Activated naive CD4-positive, alpha-beta T cell treated with anti-CD3 and anti-CD28 coated beads, Interleukin-2, amount 50 U/mL, for 72 hours (primary cell): ENCODE measurements around the gene ZNF438. TPM values are rescaled to one million over a fixed set of nuclear protein-coding genes. Genes with fewer than 3 reads are reported as not detected.
A peak's percentile ranks its signal among the peaks of the same experiment; 100 is the strongest.

Experiments used
- ATAC-seq, 2 donors: fragments of 150-1000 bp; cut with Tn5 transposase; 2 replicates each; pipeline ENCODE4 v1.10.0; 2021; ENCODE audit warnings: mild to moderate bottlenecking in 2 of 2, moderate library complexity in 2 of 2
- DNase-seq, 2 donors: peaks; one replicate each; pipeline ENCODE4 v3.0.0; 2021 to 2022; ENCODE audit warnings: low spot score in 2 of 2
- H3K27ac Mint-ChIP-seq, 2 donors: one replicate each; pipeline ENCODE4 v1.8.0; 2022; ENCODE audit warnings: mild to moderate bottlenecking in 2 of 2, mixed read lengths in 2 of 2
- H3K36me3 Mint-ChIP-seq, 2 donors: one replicate each; pipeline ENCODE4 v1.8.0; 2022; ENCODE audit warnings: mixed read lengths in 2 of 2
- H3K9me3 Mint-ChIP-seq, 2 donors: one replicate each; pipeline ENCODE4 v1.8.0; 2022; ENCODE audit warnings: mixed read lengths in 2 of 2
- total RNA-seq, 2 donors: library from RNA; stranded (reverse); gene quantifications; one replicate each; pipeline ENCODE4 v1.2.3, GENCODE V29; 2022

ZNF438 gene
- total RNA-seq, 2 donors from 2014 or later = 3.7 to 4.2 TPM

DNA sequence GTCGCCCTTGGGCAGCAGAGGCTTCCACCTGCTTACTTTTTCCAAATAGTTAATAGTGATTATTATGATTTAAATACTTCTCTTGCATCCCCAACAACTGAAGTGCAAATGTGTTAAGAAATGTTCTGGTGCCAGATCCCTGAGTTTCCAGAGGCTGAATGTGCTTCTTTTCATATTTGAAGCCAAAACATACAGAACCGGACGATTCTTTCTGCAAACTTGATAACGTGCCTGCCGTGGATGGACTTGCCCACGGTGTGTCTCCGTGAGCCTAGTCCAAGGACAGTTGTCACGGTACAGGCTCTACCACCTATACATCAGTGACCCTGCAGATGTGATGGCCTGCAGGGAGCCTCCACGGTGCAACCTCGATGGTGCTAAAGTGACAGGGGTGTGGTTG is 203.5 kb downstream of the ZNF438 start:
- Mint-ChIP-seq H3K36me3 (no peaks in the 10 kb centered on the region), H3K27ac (no peak overlapping the region), H3K9me3 (peaks cover 5 to 6% of the 10 kb centered on the region in 2 donors)
- ATAC-seq (no peak), DNase-seq (no peak)

DNA sequence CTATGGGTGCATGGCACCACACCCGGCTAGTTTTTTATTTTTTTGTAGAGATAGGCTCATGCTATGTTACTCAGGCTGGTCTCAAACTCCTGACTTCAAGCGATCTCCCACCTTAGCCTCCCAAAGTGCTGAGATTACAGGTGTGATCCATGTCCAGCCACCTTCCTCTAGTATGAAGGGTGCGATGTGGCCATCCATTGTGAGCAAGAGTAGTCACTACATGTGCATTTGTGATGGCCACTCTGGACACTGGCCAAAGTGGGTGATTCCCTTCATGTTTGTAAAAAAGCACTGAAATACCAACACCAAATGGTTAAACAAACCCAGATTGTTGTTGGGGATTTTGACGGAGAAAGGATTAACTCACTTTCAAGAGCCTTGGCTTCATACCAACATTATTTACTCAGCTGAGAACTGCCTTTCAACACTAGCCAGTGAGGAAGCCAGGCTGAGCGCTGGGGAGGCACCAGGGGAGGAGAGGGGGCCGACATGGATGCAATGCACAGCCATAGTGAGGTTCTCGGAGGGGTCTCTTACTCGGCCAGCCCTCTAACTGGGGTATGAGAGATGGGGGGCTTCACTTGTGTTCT is 204.0 kb downstream of the ZNF438 start:
- peaks cover 5 to 6% of the 10 kb centered on the region in 2 donors for H3K9me3 Mint-ChIP-seq
- ATAC-seq = no peak

DNA sequence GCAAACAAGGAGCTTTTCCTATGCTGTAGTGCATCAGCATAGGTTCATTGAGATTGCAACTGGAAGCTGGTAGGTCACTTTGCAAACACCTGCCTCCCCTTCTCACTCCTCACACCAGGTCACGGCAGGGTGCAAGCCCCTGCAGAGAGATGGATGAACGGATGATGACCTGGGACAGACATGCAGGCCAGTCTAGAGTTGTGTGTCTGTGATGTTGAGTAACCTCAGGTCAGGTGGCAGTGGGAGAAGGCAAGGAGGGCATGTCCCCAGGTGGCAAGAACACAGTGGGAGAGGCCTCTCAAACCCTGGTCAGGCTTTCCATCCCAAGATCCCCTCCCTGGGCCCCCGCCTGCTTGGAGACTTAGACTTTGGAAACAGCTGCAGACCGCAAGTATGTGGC is 205.0 kb downstream of the ZNF438 start:
- ATAC-seq (no peak), DNase-seq (no peak)
- Mint-ChIP-seq H3K36me3 (no peaks in the 10 kb centered on the region), H3K9me3 (peaks cover 5 to 6% of the 10 kb centered on the region in 2 donors), H3K27ac (no peak overlapping the region)

More for the DNA sequence above, 204.0 kb downstream of the ZNF438 start:
- no peak for DNase-seq
- no peaks in the 10 kb centered on the region for H3K36me3 Mint-ChIP-seq
- no peak overlapping the region for H3K27ac Mint-ChIP-seq

DNA sequence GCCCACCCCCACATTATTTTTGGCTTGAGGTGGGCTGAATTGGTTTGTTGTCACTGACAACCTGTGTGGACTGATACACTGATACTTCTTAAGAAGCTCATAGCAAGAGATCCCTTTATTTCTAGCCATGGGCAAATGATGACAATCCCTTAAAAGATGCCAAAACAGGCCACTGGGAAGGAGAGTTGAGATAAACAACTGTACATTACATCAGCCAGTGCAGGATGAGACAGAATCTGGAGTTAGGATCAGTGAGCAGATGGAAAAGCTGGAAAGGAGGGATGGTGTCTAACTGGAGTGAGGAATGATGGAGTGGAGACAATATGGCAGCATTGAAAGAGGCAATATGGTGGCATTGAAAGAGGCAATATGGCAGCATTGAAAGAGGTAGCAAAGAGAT is 206.2 kb downstream of the ZNF438 start:
- DNase-seq (no peak), ATAC-seq (no peak)
- no peaks in the 10 kb centered on the region for H3K36me3 Mint-ChIP-seq
- no peak overlapping the region for H3K27ac Mint-ChIP-seq
- H3K9me3 Mint-ChIP-seq = peaks cover 5 to 6% of the 10 kb centered on the region in 2 donors

DNA sequence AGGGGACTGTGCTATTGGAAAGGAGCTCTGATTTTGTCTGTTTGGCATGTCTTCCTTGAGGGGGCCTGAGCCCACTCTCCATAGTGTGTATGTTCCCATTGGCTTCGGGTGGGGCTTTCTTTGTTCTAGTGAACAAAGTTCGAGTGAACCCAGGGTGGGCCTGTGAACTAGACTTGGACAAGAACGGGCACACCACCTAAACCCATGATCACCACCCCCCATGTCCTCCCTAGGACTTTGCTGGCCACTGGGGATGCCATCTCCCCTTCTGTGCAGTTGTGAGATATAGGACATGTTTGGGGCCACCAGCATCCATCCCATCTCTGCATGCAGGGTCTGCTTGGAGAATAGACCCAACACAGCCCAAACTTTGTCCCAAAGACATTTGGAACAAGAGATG is 206.6 kb downstream of the ZNF438 start:
- DNase-seq (no peak), ATAC-seq (no peak)
- Mint-ChIP-seq H3K9me3 (peaks cover 5 to 6% of the 10 kb centered on the region in 2 donors), H3K27ac (no peak overlapping the region), H3K36me3 (no peaks in the 10 kb centered on the region)

DNA sequence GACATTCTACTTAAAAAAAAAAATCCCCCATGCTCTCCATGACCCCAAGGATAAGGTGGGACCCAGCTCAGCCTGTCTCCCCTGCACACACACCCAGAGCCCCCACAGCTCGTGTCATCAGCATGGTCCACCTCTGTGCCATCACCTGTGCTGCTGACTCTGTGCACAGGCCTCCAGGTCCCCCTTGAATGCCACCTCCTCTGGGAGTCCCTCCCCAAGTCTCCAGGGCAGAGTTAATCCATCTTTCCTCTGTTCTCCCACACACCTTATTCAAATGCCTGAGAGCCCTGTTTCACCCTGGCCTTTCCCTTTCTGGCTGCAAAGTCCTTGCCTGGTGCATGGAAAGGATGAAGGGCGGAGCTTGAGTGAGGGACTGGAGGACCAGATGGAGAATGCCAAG is 208.0 kb downstream of the ZNF438 start:
- DNase-seq (no peak), ATAC-seq (no peak)
- no peaks in the 10 kb centered on the region for H3K36me3 Mint-ChIP-seq
- H3K27ac Mint-ChIP-seq = no peak overlapping the region
- H3K9me3 Mint-ChIP-seq = peaks cover 5 to 6% of the 10 kb centered on the region in 2 donors

DNA sequence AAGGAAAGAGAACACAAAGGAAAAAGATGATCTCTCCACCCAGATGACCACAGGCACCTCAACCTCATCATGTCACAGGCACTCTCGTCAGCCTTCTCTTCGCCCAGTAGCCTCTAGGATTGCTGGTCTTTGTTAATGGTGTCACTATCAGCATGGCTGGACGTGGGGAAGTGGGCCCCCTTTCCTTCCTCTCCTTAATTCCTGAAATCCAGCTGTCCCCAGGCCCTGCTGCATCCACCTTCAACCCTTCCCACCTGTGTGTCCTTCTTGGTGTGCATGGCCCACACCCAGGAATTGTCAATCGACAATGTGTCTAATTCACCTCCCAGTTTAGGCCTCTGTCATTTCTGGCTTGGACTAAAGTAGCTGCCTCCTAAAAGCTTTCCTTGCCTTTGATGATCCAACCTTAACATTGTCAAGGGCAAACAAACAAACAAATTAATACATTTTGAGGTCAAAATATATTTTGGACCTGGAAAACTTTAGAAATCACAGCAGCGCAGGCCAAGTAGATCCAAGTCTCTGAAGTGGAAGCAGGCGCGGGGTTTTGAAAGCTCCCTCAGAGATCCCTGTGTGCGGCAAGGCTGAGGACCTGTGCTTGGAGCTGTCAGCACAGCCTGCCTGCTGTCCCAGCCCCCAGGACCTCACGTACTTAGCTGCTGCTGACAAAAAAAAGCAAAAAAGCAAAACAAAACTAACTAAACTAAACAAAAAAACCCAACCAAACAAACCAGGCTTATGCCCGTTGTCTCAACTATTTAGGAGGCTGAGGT is 208.8 kb downstream of the ZNF438 start:
- Mint-ChIP-seq H3K27ac (no peak overlapping the region), H3K9me3 (peaks cover 5 to 6% of the 10 kb centered on the region in 2 donors), H3K36me3 (no peaks in the 10 kb centered on the region)
- ATAC-seq (no peak), DNase-seq (no peak)

DNA sequence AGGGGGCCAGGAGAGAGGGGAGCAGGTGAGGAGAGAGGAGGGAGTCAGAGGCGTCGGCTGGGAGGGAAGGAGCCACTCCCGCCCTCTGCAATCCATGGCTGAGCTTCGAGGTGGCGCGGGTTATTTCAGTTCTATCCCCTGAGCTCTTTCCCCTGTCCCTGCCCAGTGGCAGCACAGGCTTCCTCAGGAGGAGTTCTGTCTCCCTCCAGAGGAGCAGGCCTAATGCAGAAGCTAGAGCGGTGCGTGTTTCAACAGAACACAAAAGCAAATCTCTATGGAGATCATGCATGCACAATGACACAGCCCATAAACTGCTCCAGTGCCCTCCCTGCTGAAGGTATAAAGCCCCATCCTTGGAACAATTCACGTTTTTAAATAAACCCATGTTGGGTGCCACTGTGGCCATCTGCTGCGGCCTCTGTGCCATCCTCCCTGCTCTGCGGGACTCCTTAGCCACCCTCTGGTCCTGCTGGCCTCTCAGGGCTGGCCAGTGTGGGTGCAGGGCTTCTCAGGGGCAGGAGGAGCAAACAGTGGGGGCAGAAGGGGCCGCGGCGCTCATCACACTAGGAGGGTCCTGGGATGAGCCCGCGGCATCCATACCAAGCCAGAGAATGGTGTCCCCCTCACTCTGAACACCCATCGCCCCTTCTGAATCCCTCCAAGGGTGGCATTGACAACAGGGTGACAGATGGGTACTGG is 209.5 kb downstream of the ZNF438 start:
- ATAC-seq = no peak
- H3K36me3 Mint-ChIP-seq = no peaks in the 10 kb centered on the region

DNA sequence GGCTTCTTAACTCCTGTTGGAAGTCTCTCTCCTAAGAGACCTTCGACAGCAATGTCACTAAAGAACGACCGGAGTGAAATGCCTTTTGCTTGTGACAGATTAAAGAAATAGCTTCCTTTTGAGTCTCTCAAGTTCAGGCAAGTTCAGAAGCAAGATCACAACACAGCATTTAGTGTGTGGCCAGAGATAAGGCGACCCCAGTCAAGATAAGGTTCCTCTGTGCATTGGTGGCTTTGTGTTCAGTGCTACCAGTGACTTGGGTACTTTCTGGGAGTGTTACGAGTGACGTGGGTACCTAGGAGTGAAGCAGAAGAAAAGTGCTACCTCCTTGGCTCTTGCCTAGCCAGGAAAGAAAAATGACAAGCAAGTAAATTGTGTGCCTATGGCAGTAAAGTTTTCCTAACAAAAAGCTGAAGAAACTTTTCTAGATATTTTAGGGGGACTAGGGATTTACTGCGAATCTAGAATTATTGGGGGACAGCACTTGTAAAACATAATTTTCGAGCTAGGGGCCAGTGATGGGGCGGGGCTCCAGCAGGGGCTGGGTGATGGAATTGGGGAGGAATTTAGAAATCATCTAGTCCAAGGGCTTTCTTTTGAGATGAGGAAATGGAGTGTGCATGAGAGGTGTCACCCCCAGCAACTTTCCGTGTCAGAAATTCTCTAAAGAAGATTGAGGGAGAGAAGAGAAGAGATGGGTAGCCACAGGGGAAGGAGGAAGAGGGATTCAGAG is 210.2 kb downstream of the ZNF438 start:
- Mint-ChIP-seq H3K27ac (peak overlapping the region in 1 of 2 donors; percentile 25), H3K9me3 (peaks cover 5 to 6% of the 10 kb centered on the region in 2 donors)
- no peak for ATAC-seq

More for the DNA sequence above, 209.5 kb downstream of the ZNF438 start:
- Mint-ChIP-seq H3K27ac (peak overlapping the region in 1 of 2 donors; percentile 25), H3K9me3 (peaks cover 5 to 6% of the 10 kb centered on the region in 2 donors)
- no peak for DNase-seq

DNA sequence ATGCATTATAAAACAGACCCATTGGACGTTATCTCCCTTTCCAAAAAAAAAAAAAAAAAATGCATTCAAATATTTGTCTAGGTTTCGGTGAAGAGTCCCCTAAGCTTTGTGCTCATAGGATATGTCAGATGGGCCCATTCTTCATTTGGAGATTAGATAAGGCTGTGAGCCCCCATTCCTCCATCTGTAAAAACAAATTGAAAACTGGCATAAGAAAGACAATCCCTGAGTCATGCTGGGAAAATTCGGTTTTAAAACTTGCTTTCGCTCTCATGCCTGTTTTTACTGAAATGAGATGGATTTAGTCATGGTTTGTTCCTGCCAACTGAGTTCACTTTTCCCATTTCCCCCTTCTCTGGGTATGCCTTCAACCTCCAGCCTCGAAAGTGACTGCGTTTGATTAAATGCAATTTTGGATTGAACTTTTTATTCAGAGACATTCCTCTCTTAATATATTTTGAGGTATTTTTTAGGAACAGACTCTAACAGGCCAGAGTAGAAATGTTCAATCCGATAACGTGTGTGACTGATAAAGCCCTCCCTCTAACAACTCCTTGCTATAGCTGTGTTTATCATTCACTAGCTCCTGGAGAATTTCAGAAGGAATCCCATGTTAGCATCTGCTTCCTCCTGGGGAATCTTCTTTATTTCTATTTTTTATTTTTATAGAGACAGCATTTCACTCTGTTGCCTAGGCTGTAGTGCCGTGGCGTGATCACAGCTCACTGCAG is 211.2 kb downstream of the ZNF438 start:
- Mint-ChIP-seq H3K36me3 (no peaks in the 10 kb centered on the region), H3K9me3 (peaks cover 1 to 2% of the 10 kb centered on the region in 2 donors), H3K27ac (no peak overlapping the region)
- ATAC-seq (no peak), DNase-seq (no peak)

More for the DNA sequence above, 210.2 kb downstream of the ZNF438 start:
- H3K36me3 Mint-ChIP-seq = no peaks in the 10 kb centered on the region
- no peak for DNase-seq

DNA sequence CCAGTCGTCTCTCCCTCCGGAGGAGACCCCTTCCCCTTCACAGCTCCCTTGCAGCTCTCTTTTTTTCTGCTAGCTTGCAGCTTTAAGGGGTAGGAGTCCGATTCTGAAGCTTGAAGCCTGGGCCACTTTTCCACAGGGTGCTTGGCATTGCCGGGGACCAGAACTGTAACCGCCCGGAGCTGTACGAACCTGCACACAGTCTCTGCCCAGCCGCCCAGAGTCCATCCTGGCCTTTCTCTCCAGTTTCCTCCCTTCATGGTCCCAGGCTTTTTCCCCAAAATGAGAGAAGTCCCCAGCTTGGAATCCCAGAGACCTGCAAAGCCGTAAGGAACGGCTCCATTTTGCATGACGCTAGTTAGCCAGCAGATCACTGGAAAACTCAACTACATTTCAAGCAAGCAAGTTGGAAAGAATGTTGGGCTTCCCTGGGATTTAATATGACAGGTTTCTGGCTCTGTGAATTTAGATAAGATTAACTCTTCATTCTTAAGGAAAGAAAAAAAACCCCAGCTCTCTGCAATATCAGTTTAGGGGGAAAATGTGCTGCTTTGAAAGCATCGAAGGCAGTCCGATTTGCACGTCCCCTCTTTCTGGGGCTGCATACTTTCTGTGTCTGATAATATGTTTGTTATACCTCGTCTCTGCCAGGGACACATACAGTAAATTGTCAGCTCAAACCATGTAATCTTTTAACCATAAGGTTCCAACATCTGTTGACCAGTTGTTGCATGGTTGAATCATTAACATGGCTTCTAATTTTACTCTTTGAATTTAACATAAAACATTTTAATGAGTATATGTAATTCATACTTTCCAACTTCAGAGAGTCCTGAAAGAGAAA is 212.1 kb downstream of the ZNF438 start:
- no peaks in the 10 kb centered on the region for H3K36me3 Mint-ChIP-seq
- H3K27ac Mint-ChIP-seq = no peak overlapping the region
- DNase-seq (no peak), ATAC-seq (no peak)
- no peaks in the 10 kb centered on the region for H3K9me3 Mint-ChIP-seq

DNA sequence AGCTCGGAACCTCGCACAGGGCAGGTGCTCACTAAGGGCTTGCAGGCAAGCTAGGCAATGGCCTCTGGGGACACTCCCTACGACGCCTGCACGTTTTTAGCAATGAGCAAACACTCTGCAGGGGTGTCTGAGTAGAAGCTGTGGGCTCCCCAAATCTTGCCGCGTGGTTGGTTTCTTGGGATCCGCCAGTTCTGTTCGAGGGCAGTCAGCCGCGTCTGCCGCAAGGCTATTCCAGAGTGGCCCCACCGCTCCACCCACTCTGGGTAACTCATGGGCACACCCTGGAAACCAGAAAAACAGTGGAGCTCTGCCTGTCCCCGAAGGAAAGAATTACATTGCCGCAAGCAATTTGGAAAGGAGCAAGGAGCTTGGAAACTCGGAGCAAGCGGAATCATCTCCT is 212.8 kb downstream of the ZNF438 start:
- ATAC-seq = no peak
- Mint-ChIP-seq H3K9me3 (no peaks in the 10 kb centered on the region), H3K27ac (no peak overlapping the region), H3K36me3 (no peaks in the 10 kb centered on the region)
- DNase-seq = no peak

DNA sequence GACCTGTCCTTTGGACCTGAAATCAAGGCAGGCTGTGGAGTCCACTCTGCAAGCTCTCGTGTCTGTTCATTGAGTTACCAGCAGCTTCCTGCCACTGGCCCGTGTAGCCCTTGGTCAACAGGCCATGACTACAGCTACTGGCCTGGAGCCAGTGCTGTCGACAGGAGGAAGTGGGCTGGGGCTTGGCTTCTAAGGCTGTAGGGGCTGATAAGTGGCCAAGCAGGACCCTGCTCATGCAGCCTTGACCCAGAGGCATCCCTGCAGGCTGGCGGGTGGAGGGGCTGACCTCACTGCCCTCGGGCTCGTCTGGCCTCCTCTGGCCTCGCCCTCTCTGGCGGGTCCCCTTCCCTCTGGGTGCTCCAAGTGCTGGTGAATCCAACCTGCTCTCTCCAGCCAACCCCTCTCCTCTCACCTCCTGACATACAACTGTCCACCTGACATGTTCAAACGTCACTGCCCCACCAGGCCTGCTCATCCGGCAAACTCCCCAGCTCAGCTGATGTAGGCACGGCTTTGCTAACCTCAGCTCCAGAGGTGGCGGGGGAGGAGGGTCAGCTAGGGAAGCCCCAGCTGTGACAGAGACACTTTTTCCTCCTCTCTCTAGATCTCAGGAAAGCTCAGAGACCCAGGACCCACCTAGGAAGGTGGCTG is 213.5 kb downstream of the ZNF438 start:
- Mint-ChIP-seq H3K27ac (no peak overlapping the region), H3K9me3 (no peaks in the 10 kb centered on the region), H3K36me3 (no peaks in the 10 kb centered on the region)
- no peak for DNase-seq
- no peak for ATAC-seq

DNA sequence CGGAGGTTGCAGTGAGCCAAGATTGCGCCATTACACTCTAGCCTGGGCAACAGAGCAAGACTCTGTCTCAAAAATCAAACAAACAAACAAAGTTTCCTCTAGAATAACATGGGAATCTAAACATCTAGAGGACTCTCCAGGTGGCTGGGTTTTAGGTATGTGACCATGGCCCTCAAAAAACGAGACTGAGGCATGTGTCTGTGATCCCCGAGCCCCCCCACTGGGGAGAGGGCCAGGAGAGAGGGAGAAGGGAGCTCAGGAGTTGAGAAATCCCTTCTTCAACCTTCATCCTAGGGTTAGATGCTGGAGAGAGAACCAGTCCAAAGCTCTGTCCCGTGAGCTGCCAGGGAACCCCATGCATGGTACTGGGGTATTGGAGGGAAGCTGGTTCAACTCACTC is 214.1 kb downstream of the ZNF438 start:
- DNase-seq (no peak), ATAC-seq (no peak)
- Mint-ChIP-seq H3K36me3 (no peaks in the 10 kb centered on the region), H3K27ac (no peak overlapping the region), H3K9me3 (no peaks in the 10 kb centered on the region)

DNA sequence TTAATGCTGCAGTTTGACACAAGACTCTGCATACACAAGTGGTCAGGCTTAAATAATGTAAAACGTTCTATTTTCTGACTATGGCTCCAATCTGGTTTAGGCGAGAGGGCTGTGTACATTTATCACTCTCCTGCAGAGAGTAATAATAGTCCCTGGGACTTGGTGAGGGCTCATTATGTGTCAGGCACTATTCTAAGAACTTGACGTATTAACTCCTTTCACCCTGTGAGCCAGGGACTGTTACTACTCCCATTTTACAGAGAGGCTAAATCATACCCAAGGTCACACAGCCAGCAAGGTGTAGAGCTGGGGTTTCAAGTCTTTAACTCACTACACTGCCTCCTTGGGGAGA is 214.9 kb downstream of the ZNF438 start:
- Mint-ChIP-seq H3K27ac (no peak overlapping the region), H3K9me3 (no peaks in the 10 kb centered on the region), H3K36me3 (no peaks in the 10 kb centered on the region)
- ATAC-seq (no peak), DNase-seq (no peak)
